H9 (cell line): ENCODE measurements around the gene FOLR2. TPM values are rescaled to one million over a fixed set of nuclear protein-coding genes. Genes with fewer than 3 reads are reported as not detected.

Experiments used
- DNase-seq: peaks from one replicate; pipeline ENCODE4 v3.0.0-alpha.2; 2017
- H2AFZ ChIP-seq: one replicate; pipeline ENCODE4 v1.6.1; 2013; ENCODE audit warnings: mild to moderate bottlenecking, low read length, control low read depth, moderate library complexity
- H2AK5ac ChIP-seq: 2 replicates; pipeline ENCODE4 v1.6.1; 2013; ENCODE audit warnings: low read length, control low read depth, mixed read lengths; ENCODE audit not compliant: insufficient read length
- H2BK120ac ChIP-seq: one replicate; pipeline ENCODE4 v1.6.1; 2013; ENCODE audit warnings: low read depth, mild to moderate bottlenecking, low read length, control low read depth, inconsistent platforms; ENCODE audit not compliant: poor library complexity, severe bottlenecking
- H2BK12ac ChIP-seq: 2 replicates; pipeline ENCODE4 v1.6.1; 2013; ENCODE audit warnings: low read length, control low read depth, mixed read lengths, low read depth; ENCODE audit not compliant: insufficient read length
- H2BK15ac ChIP-seq: 2 replicates; pipeline ENCODE4 v1.6.1; 2013; ENCODE audit warnings: low read depth, low read length, control low read depth
- H2BK20ac ChIP-seq: one replicate; pipeline ENCODE4 v1.6.1; 2013; ENCODE audit warnings: low read depth, mild to moderate bottlenecking, low read length, control low read depth, inconsistent platforms; ENCODE audit not compliant: poor library complexity, severe bottlenecking
- H2BK5ac ChIP-seq: 2 replicates; pipeline ENCODE4 v1.6.1; 2013; ENCODE audit warnings: low read length, control low read depth, mixed read lengths; ENCODE audit not compliant: insufficient read length
- H3K14ac ChIP-seq: 2 replicates; pipeline ENCODE4 v1.6.1; 2013; ENCODE audit warnings: low read length, control low read depth; ENCODE audit not compliant: insufficient read depth
- H3K18ac ChIP-seq: 2 replicates; pipeline ENCODE4 v1.6.1; 2013; ENCODE audit warnings: low read depth, mild to moderate bottlenecking, mixed read lengths, low read length, control low read depth; ENCODE audit not compliant: insufficient read length
- H3K23ac ChIP-seq: 2 replicates; pipeline ENCODE4 v1.6.1; 2013; ENCODE audit warnings: low read length, control low read depth, mixed read lengths, low read depth; ENCODE audit not compliant: insufficient read length
- H3K23me2 ChIP-seq: 2 replicates; pipeline ENCODE4 v1.6.1; 2013; ENCODE audit warnings: low read depth, mild to moderate bottlenecking, mixed read lengths, low read length, control low read depth; ENCODE audit not compliant: insufficient read length, poor library complexity, severe bottlenecking
- H3K27ac ChIP-seq: 2 replicates; pipeline ENCODE4 v1.5.1; 2013; ENCODE audit warnings: low read length, control low read depth, mixed read lengths, low read depth; ENCODE audit not compliant: insufficient read length
- H3K27me3 ChIP-seq: 2 replicates; pipeline ENCODE4 v1.6.1; 2013; ENCODE audit warnings: low read length, control low read depth, inconsistent platforms; ENCODE audit not compliant: insufficient read depth
- H3K4ac ChIP-seq: 2 replicates; pipeline ENCODE4 v1.6.1; 2013; ENCODE audit warnings: low read depth, mild to moderate bottlenecking, control low read depth, inconsistent platforms, low read length, moderate library complexity
- H3K4me1 ChIP-seq: 2 replicates; pipeline ENCODE4 v1.6.1; 2013; ENCODE audit warnings: low read length, control low read depth, inconsistent platforms; ENCODE audit not compliant: insufficient read depth
- H3K4me2 ChIP-seq: 2 replicates; pipeline ENCODE4 v1.6.1; 2013; ENCODE audit warnings: low read length, control low read depth, mixed read lengths; ENCODE audit not compliant: insufficient read length, insufficient read depth
- H3K56ac ChIP-seq: 2 replicates; pipeline ENCODE4 v1.6.1; 2013; ENCODE audit warnings: low read depth, mild to moderate bottlenecking, mixed read lengths, low read length, control low read depth; ENCODE audit not compliant: insufficient read length
- H3K79me1 ChIP-seq: 2 replicates; pipeline ENCODE4 v1.6.1; 2013; ENCODE audit warnings: low read depth, mild to moderate bottlenecking, moderate library complexity, low read length, control low read depth, inconsistent platforms; ENCODE audit not compliant: insufficient read depth, poor library complexity, severe bottlenecking
- H3K79me2 ChIP-seq: 2 replicates; pipeline ENCODE4 v1.6.1; 2013; ENCODE audit warnings: low read length, control low read depth, inconsistent platforms; ENCODE audit not compliant: insufficient read depth
- H3K9ac ChIP-seq: 2 replicates; pipeline ENCODE4 v1.6.1; 2013; ENCODE audit warnings: low read length, control low read depth, mixed read lengths; ENCODE audit not compliant: insufficient read length; ENCODE audit errors: extremely low read depth
- H3K9me3 ChIP-seq: one replicate; pipeline ENCODE4 v1.6.1; 2013; ENCODE audit warnings: low read depth, low read length, inconsistent platforms; ENCODE audit not compliant: control insufficient read depth
- H3T11ph ChIP-seq: one replicate; pipeline ENCODE4 v1.6.1; 2013; ENCODE audit warnings: mild to moderate bottlenecking, low read length, control low read depth, inconsistent platforms
- H4K20me1 ChIP-seq: one replicate; pipeline ENCODE4 v1.6.1; 2013; ENCODE audit not compliant: control insufficient read depth, insufficient read length, insufficient read depth
- H4K5ac ChIP-seq: 2 replicates; pipeline ENCODE4 v1.6.1; 2013; ENCODE audit warnings: low read depth, mild to moderate bottlenecking, mixed read lengths, low read length, control low read depth; ENCODE audit not compliant: insufficient read length
- H4K8ac ChIP-seq: replicated peaks from 2 replicates; pipeline ENCODE4 v1.6.1; 2013; ENCODE audit warnings: low read length, control low read depth, mixed read lengths, low read depth; ENCODE audit not compliant: insufficient read length
- H4K91ac ChIP-seq: 2 replicates; pipeline ENCODE4 v1.6.1; 2013; ENCODE audit warnings: low read depth, mild to moderate bottlenecking, moderate library complexity, mixed read lengths, low read length, control low read depth; ENCODE audit not compliant: insufficient read length
- H3K27ac Mint-ChIP-seq, 3 experiments: 2 replicates in 2 of 3; 3 replicates in 1 of 3; pipeline ENCODE4 v1.8.0; 2020 to 2021; ENCODE audit warnings: mixed read lengths in 3 of 3, mild to moderate bottlenecking in 1 of 3, moderate library complexity in 1 of 3
- H3K27me3 Mint-ChIP-seq: 2 replicates; pipeline ENCODE4 v1.8.0; 2021; ENCODE audit warnings: low read depth, mild to moderate bottlenecking, moderate library complexity, mixed read lengths
- H3K36me3 Mint-ChIP-seq, 3 experiments: 2 replicates in 2 of 3; 3 replicates in 1 of 3; pipeline ENCODE4 v1.8.0; 2020 to 2021; ENCODE audit warnings: low read depth in 3 of 3, mixed read lengths in 3 of 3; ENCODE audit not compliant: insufficient read depth in 1 of 3
- H3K4me1 Mint-ChIP-seq, 2 experiments: 2 replicates each; pipeline ENCODE4 v1.8.0; 2020; ENCODE audit warnings: mixed read lengths in 2 of 2
- H3K4me3 Mint-ChIP-seq, 2 experiments: 2 replicates in 1 of 2; 3 replicates in 1 of 2; pipeline ENCODE4 v1.8.0; 2020 to 2021; ENCODE audit warnings: mild to moderate bottlenecking in 2 of 2, mixed read lengths in 2 of 2, moderate library complexity in 1 of 2
- H3K9me3 Mint-ChIP-seq, 2 experiments: 2 replicates in 1 of 2; 3 replicates in 1 of 2; pipeline ENCODE4 v1.8.0; 2020; ENCODE audit warnings: mild to moderate bottlenecking in 2 of 2, mixed read lengths in 2 of 2, moderate library complexity in 1 of 2
- WGBS: extraction: QIAGEN DNeasy Blood & Tissue Kit; methylation state at CpG from one replicate; pipeline ENCODE4 v1.1.7; 2013; ENCODE audit warnings: missing lambda C conversion rate, low lambda C conversion rate, mixed read lengths; ENCODE audit not compliant: insufficient read length; ENCODE audit errors: extremely low coverage; 5-methylcytosine and 5-hydroxymethylcytosine counted together
- total RNA-seq: library from RNA; stranded (reverse); gene quantifications from 2 replicates; pipeline ENCODE4 v1.2.1, GENCODE V29; 2021
- TF ChIP-seq, protein P1 (sequence below): fragments of 200-600 bp; sonication (generic); conservative IDR thresholded peaks from 3 replicates; pipeline ENCODE4 v1.8.0; 2021; ENCODE audit warnings: antibody characterized with exemption, mild to moderate bottlenecking

FOLR2 gene
- total RNA-seq, 1 experiment from 2014 or later, result not detected

DNA sequence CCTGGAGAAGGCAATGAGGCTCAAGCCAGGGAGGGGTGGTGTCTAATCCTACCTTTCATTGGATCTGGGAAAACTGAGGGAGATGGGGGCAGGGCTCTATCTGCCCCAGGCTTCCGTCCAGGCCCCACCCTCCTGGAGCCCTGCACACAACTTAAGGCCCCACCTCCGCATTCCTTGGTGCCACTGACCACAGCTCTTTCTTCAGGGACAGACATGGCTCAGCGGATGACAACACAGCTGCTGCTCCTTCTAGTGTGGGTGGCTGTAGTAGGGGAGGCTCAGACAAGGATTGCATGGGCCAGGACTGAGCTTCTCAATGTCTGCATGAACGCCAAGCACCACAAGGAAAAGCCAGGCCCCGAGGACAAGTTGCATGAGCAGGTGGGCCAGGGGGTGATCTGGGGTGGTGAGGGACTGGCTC is 24.6 kb upstream of the FOLR2 start, which contains the start of gene FOLR1:
FOLR1 (plus strand) TSS at position 180 of the 421 bp plus-strand sequence; CDS start at position 214, 34 bp downstream.
- no CpG with 5 or more reads among the region's 5 CpGs for WGBS
- no peaks in the 10 kb centered on the region for H3K27me3 ChIP-seq
- no peak within 1 kb of the TSS for H2AFZ ChIP-seq
- no peaks in the 10 kb centered on the region for H3K9me3 ChIP-seq
- H3K4me2 ChIP-seq, result no peak within 1 kb of the TSS
- no peaks in the 10 kb centered on the region for H3K36me3 Mint-ChIP-seq
- H2BK12ac ChIP-seq, result no peak within 1 kb of the TSS
- H2BK120ac ChIP-seq, result no peak within 1 kb of the TSS
- H3K23me2 ChIP-seq, result no peaks in the 10 kb centered on the region
- no peaks in the 10 kb centered on the region for H3K79me2 ChIP-seq
- TF ChIP-seq, protein P1, sequence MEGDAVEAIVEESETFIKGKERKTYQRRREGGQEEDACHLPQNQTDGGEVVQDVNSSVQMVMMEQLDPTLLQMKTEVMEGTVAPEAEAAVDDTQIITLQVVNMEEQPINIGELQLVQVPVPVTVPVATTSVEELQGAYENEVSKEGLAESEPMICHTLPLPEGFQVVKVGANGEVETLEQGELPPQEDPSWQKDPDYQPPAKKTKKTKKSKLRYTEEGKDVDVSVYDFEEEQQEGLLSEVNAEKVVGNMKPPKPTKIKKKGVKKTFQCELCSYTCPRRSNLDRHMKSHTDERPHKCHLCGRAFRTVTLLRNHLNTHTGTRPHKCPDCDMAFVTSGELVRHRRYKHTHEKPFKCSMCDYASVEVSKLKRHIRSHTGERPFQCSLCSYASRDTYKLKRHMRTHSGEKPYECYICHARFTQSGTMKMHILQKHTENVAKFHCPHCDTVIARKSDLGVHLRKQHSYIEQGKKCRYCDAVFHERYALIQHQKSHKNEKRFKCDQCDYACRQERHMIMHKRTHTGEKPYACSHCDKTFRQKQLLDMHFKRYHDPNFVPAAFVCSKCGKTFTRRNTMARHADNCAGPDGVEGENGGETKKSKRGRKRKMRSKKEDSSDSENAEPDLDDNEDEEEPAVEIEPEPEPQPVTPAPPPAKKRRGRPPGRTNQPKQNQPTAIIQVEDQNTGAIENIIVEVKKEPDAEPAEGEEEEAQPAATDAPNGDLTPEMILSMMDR, result no peak
- H3K4me3 Mint-ChIP-seq, result no peak within 1 kb of the TSS
- H3K9me3 Mint-ChIP-seq, result no peaks in the 10 kb centered on the region
- peaks cover 2% of the 10 kb centered on the region; the same call in 1 of the 2 replicates for H3K27me3 Mint-ChIP-seq
- no peak within 1 kb of the TSS for H4K5ac ChIP-seq
- H2BK20ac ChIP-seq, result no peak within 1 kb of the TSS
- H3K27ac Mint-ChIP-seq, result no peak within 1 kb of the TSS
- no peak within 1 kb of the TSS for H2BK15ac ChIP-seq
- H3K23ac ChIP-seq, result no peak within 1 kb of the TSS
- no peak within 1 kb of the TSS for H3K9ac ChIP-seq
- H3K4me1 ChIP-seq, result no peaks in the 10 kb centered on the region
- H2BK5ac ChIP-seq, result no peak within 1 kb of the TSS
- no peak within 1 kb of the TSS for H3K27ac ChIP-seq
- no peak within 1 kb of the TSS for H3K56ac ChIP-seq
- H3K4ac ChIP-seq, result no peak within 1 kb of the TSS
- H3K18ac ChIP-seq, result no peak within 1 kb of the TSS
- no peak within 1 kb of the TSS for H4K91ac ChIP-seq
- no peak within 1 kb of the TSS for H3K14ac ChIP-seq
- no peak within 1 kb of the TSS for H3T11ph ChIP-seq
- no peaks in the 10 kb centered on the region for H3K79me1 ChIP-seq
- H3K4me1 Mint-ChIP-seq, result peaks cover 19 to 25% of the 10 kb centered on the region in 2 experiments
- no peaks in the 10 kb centered on the region for H4K20me1 ChIP-seq
- H2AK5ac ChIP-seq, result no peak within 1 kb of the TSS
- peak; percentile 49 for DNase-seq
- H4K8ac ChIP-seq, result no peak within 1 kb of the TSS
